Brain microvascular endothelial cell (primary cell): ENCODE results near the gene LRRC56.

Experiments used
- DNase-seq: peaks from one replicate; pipeline ENCODE4 v3.0.0-alpha.2; 2020
- H3K27ac ChIP-seq: fragments of 250-450 bp; sonication (Bioruptor Pico); 2 replicates; pipeline ENCODE4 v1.5.1; 2020; ENCODE audit warnings: mild to moderate bottlenecking, moderate library complexity
- H3K27me3 ChIP-seq: fragments of 250-450 bp; sonication (Bioruptor Pico); replicated peaks from 2 replicates; pipeline ENCODE4 v1.5.1; 2020; ENCODE audit warnings: mild to moderate bottlenecking
- H3K36me3 ChIP-seq: fragments of 250-450 bp; sonication (Bioruptor Pico); replicated peaks from 2 replicates; pipeline ENCODE4 v1.5.1; 2020; ENCODE audit warnings: mild to moderate bottlenecking
- H3K4me3 ChIP-seq: 2 replicates; pipeline ENCODE4 v1.5.1; 2011; ENCODE audit warnings: low read depth, mild to moderate bottlenecking, control low read depth, low read length, moderate library complexity
- CTCF ChIP-seq: IDR thresholded peaks from 2 replicates; pipeline ENCODE4 v1.5.1; 2011; ENCODE audit warnings: low read depth, mild to moderate bottlenecking, moderate library complexity, low read length, control low read depth, inconsistent platforms; ENCODE audit errors: missing control alignments
- in situ Hi-C: cut with HindIII; loops from 2 replicates; pipeline ENCODE4 v1.10.0; 2017; ENCODE audit warnings: low sequenced_read_pairs, low pct_ligation_motif_present

LRRC56 gene

GRCh38 chr11:551131-551530 lies 13.8 kb downstream of the LRRC56 start:
- no peak for TF ChIP-seq CTCF
- in situ Hi-C loops, result no loop called here
- H3K27me3 ChIP-seq, result peaks cover 19% of the 10 kb centered on the region
- no peak overlapping the region for H3K27ac ChIP-seq
- H3K36me3 ChIP-seq, result no peaks in the 10 kb centered on the region
- no peak overlapping the region for H3K4me3 ChIP-seq
- DNase-seq, result no peak

- Histone ChIP-seq H3K27me3 (peaks cover 23% of the 10 kb centered on the region), H3K27ac (no peak overlapping the region), H3K4me3 (no peak overlapping the region), H3K36me3 (no peaks in the 10 kb centered on the region)
- DNase-seq, result no peak
- TF ChIP-seq CTCF, result no peak
- in situ Hi-C loops, result no loop called here
Observed at GRCh38 chr11:551596-551995, 14.3 kb downstream of the LRRC56 start.

GRCh38 chr11:553083-553987 lies 16.0 kb downstream of the LRRC56 start:
- TF ChIP-seq CTCF, result no peak
- H3K36me3 ChIP-seq, result no peaks in the 10 kb centered on the region
- no peak overlapping the region for H3K27ac ChIP-seq
- no peak for DNase-seq
- in situ Hi-C loops, result no loop called here
- H3K27me3 ChIP-seq, result peaks cover 40% of the 10 kb centered on the region
- no peak overlapping the region for H3K4me3 ChIP-seq

- DNase-seq, result no peak
- no peak for TF ChIP-seq CTCF
- in situ Hi-C loops, result no loop called here
- Histone ChIP-seq H3K27me3 (peaks cover 40% of the 10 kb centered on the region), H3K4me3 (no peak overlapping the region), H3K36me3 (no peaks in the 10 kb centered on the region), H3K27ac (no peak overlapping the region)
Observed at GRCh38 chr11:553988-554340, 16.6 kb downstream of the LRRC56 start.

GRCh38 chr11:554428-555226 lies 17.3 kb downstream of the LRRC56 start:
- Histone ChIP-seq H3K27me3 (peaks cover 40% of the 10 kb centered on the region), H3K36me3 (no peaks in the 10 kb centered on the region), H3K4me3 (no peak overlapping the region), H3K27ac (no peak overlapping the region)
- TF ChIP-seq CTCF, result peak; percentile 67
- in situ Hi-C loops, result no loop called here
- DNase-seq, result no peak
